ENCODE data around the gene EXOC4. TPM values are rescaled to one million over a fixed set of nuclear protein-coding genes. Genes with fewer than 3 reads are reported as not detected.

The EXOC4 gene
- total and polyA plus RNA-seq, 9 donors: 26.8 to 80.5 (median 70.7) TPM

- Histone ChIP-seq H3K9me3 (no peaks in the 10 kb centered on the region), H3K36me3 (no peaks in the 10 kb centered on the region), H3K27me3 (no peaks in the 10 kb centered on the region), H3K27ac (no peak overlapping the region), H3K4me3 (no peak overlapping the region), H3K4me1 (ENCODE audit: insufficient read depth) (no peaks in the 10 kb centered on the region)
- intact Hi-C loops (cut with DNase I): no loop called here
- DNase-seq: no peak
- no peak for TF ChIP-seq CTCF (IDR thresholded peaks at IDR 0.05)
- no peak for TF ChIP-seq POLR2A (IDR thresholded peaks at IDR 0.05)
- no peak for TF ChIP-seq EP300 (IDR thresholded peaks at IDR 0.05)
Measured at GRCh38 chr7:133921635-133922182, 668.8 kb downstream of the EXOC4 start.

GRCh38 chr7:133923974-133924373, 671.1 kb downstream of the EXOC4 start:
- no peak for DNase-seq
- Histone ChIP-seq H3K36me3 (no peaks in the 10 kb centered on the region), H3K4me1 (ENCODE audit: insufficient read depth) (no peaks in the 10 kb centered on the region), H3K4me3 (no peak overlapping the region), H3K27me3 (no peaks in the 10 kb centered on the region), H3K27ac (no peak overlapping the region), H3K9me3 (no peaks in the 10 kb centered on the region)
- intact Hi-C loops (cut with DNase I): no loop called here
- TF ChIP-seq EP300 (IDR thresholded peaks at IDR 0.05): no peak
- no peak for TF ChIP-seq CTCF (IDR thresholded peaks at IDR 0.05)
- TF ChIP-seq POLR2A (IDR thresholded peaks at IDR 0.05): no peak
- 92 to 97% (median 96%) methylated on average over 4 of the region's 4 CpGs for WGBS, 3 donors

DNA sequence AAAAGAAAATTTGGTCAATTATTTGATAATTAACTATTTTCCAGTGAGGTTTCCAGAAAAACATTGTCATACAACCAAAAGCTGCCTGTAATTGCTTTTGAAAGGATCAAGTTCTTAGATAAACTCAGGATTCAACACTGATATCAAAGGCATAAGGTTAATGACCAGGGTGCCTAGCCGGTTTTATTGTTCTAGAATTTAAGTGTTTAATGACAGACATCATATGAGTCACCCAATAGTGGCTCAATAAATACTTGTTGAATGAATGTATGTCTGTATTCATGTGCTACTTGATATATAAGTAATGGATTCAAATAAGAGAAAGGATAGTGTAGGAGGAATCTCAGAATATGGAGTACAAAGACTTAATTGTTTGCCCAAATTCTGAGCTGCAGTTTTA, 678.2 kb downstream of the EXOC4 start:
- H3K9me3 ChIP-seq: no peaks in the 10 kb centered on the region
- H3K27me3 ChIP-seq: no peaks in the 10 kb centered on the region
- H3K4me1 ChIP-seq (ENCODE audit: insufficient read depth): no peaks in the 10 kb centered on the region
- no peaks in the 10 kb centered on the region for H3K36me3 ChIP-seq
- H3K27ac ChIP-seq: no peak overlapping the region
- DNase-seq: no peak
- intact Hi-C loops (cut with DNase I): no loop called here
- TF ChIP-seq EP300 (IDR thresholded peaks at IDR 0.05): no peak
- TF ChIP-seq POLR2A (IDR thresholded peaks at IDR 0.05): no peak
- no peak for TF ChIP-seq CTCF (IDR thresholded peaks at IDR 0.05)
- 79 to 93% (median 85%) methylated on average over 1 of the region's 1 CpG for WGBS, 3 donors
- H3K4me3 ChIP-seq: no peak overlapping the region

DNA sequence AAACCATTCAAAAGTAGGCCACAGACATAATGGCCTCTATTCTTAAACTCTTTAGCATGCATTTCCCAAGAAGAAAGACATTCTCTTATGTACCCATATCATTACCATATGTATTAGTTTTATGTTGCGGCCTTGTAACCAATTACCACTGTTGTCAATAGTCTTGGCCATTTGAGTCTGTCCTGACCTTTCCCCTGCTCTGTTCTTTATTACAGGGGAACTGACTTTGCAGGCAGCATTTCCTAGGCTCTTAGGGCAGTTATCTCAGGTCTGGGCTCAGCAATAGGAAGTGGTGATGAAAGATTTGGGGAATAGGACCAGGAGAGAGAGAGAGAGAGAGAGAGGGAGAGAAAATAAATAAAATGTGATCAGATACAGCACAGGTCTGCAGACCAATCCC, 679.7 kb downstream of the EXOC4 start:
- Histone ChIP-seq H3K36me3 (no peaks in the 10 kb centered on the region), H3K9me3 (no peaks in the 10 kb centered on the region), H3K27ac (no peak overlapping the region), H3K4me3 (no peak overlapping the region), H3K27me3 (no peaks in the 10 kb centered on the region), H3K4me1 (ENCODE audit: insufficient read depth) (no peaks in the 10 kb centered on the region)
- intact Hi-C loops (cut with DNase I): no loop called here
- WGBS, 3 donors: 0 to 100% (median 2%) methylated on average over 1 of the region's 1 CpG
- no peak for DNase-seq
- TF ChIP-seq POLR2A (IDR thresholded peaks at IDR 0.05) (no peak), CTCF (IDR thresholded peaks at IDR 0.05) (no peak), EP300 (IDR thresholded peaks at IDR 0.05) (no peak)

All from ovary (tissue), 9 donors.